Measurements from ENCODE around the gene SLC11A2.

- TF ChIP-seq CTCF (IDR thresholded peaks at IDR 0.05 in 2 of 3, conservative IDR thresholded peaks at IDR 0.05 in 1 of 3; ENCODE audit: borderline replicate concordance in 1 of 3, insufficient read depth in 1 of 3, low read depth in 2 of 3, low read length in 2 of 3) (peak; percentile 84 to 88 (median 87)), EZH2 (IDR thresholded peaks at IDR 0.05) (no peak), POLR2A (IDR thresholded peaks at IDR 0.05; ENCODE audit: borderline replicate concordance, extremely low read depth, insufficient read depth, insufficient read length) (peak; percentile 75), POLR2AphosphoS5 (IDR thresholded peaks at IDR 0.05; ENCODE audit: low read depth, low read length) (peak; percentile 93), RAD21 (IDR thresholded peaks at IDR 0.05; ENCODE audit: low read depth) (peak; percentile 89), SIN3A (IDR thresholded peaks at IDR 0.05; ENCODE audit: low read depth) (peak; percentile 93), SRF (IDR thresholded peaks at IDR 0.05; ENCODE audit: low read depth) (no peak), EGR1 (IDR thresholded peaks at IDR 0.05; ENCODE audit: low read depth) (0 out of 2 replicates have a peak, but pooled peaks have one; percentile 28), ELF1 (IDR thresholded peaks at IDR 0.05; ENCODE audit: borderline replicate concordance, low read depth) (peak; percentile 91), REST (IDR thresholded peaks at IDR 0.05; ENCODE audit: low read depth) (peak; percentile 44)
- TF ChIP-seq, protein P1, sequence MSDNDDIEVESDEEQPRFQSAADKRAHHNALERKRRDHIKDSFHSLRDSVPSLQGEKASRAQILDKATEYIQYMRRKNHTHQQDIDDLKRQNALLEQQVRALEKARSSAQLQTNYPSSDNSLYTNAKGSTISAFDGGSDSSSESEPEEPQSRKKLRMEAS (IDR thresholded peaks at IDR 0.05), result peak; percentile 88
Measured at GRCh38 chr12:51047655-51048540, 21.7 kb upstream of the SLC11A2 start, which contains the start of gene LETMD1.
